K562 (cell line): ENCODE measurements around the gene MEF2B. TPM values are rescaled to one million over a fixed set of nuclear protein-coding genes. Genes with fewer than 3 reads are reported as not detected.

Experiments
- CBX3 ChIP-seq, 2 experiments: IDR thresholded peaks; 1 replicate in 1 of 2; 2 replicates in 1 of 2; pipeline ENCODE4 v1.6.1; 2012; ENCODE audit warnings: inconsistent platforms in 2 of 2, low read length in 2 of 2, borderline replicate concordance in 1 of 2, control low read depth in 1 of 2
- CREB3 ChIP-seq: fragments of 450-650 bp; conservative IDR thresholded peaks from 2 replicates; pipeline ENCODE4 v1.6.1; 2016; ENCODE audit warnings: missing genetic modification characterization, low read depth, mild to moderate bottlenecking, missing compliant biosample characterization, moderate library complexity
- CTBP1 ChIP-seq: fragments of 450-650 bp; IDR thresholded peaks from 2 replicates; pipeline ENCODE4 v1.6.1; 2016; ENCODE audit warnings: borderline replicate concordance
- ERF ChIP-seq: fragments of 450-650 bp; formaldehyde crosslinking; IDR thresholded peaks from 2 replicates; pipeline ENCODE4 v1.4.0; 2020; ENCODE audit warnings: mild to moderate bottlenecking, mixed read lengths
- GTF2A2 ChIP-seq: IDR thresholded peaks from 2 replicates; pipeline ENCODE4 v1.6.1; 2016; ENCODE audit warnings: mild to moderate bottlenecking, missing genetic modification characterization, missing compliant biosample characterization
- REST ChIP-seq, 2 experiments: fragments of 450-650 bp; formaldehyde crosslinking in 1 of 2; IDR thresholded peaks; 2 replicates each; pipeline versions ENCODE4 v1.4.0 to v1.6.1; 2014 to 2020; ENCODE audit warnings: mild to moderate bottlenecking in 2 of 2, borderline replicate concordance in 1 of 2, low read depth in 1 of 2
- THAP12 ChIP-seq: fragments of 250-450 bp; sonication (Bioruptor Pico); IDR thresholded peaks from 2 replicates; pipeline ENCODE4 v1.9.0; 2021; ENCODE audit warnings: mild to moderate bottlenecking, inconsistent platforms
- ZNF121 ChIP-seq: sonication (generic); formaldehyde crosslinking; conservative IDR thresholded peaks from 2 replicates; pipeline ENCODE4 v1.8.0; 2022; ENCODE audit warnings: missing genetic modification reagents
- ZNF212 ChIP-seq: fragments of 450-650 bp; formaldehyde crosslinking; IDR thresholded peaks from 2 replicates; pipeline ENCODE4 v1.4.0; 2020; ENCODE audit warnings: mild to moderate bottlenecking
- ZNF217 ChIP-seq: sonication (generic); formaldehyde crosslinking; IDR thresholded peaks from 2 replicates; pipeline ENCODE4 v1.8.0; 2022; ENCODE audit warnings: mild to moderate bottlenecking, missing genetic modification reagents
- ZNF324 ChIP-seq: fragments of 250-450 bp; sonication (Bioruptor Pico); IDR thresholded peaks from 2 replicates; pipeline ENCODE4 v1.4.0; 2020; ENCODE audit warnings: mild to moderate bottlenecking
- polyA plus RNA-seq, 8 experiments: library from polyadenylated mRNA; depleted of rRNA in 4 of 8; stranded (reverse) in 5 of 8; unstranded in 3 of 8; fragments of >200 nt; fragmentation: Nextera tagmentation in 2 of 8; fragmentation: Illumina TruSeq in 1 of 8; extraction: Ambion mirVana in 2 of 8; extraction: Trizol in 1 of 8; gene quantifications; 2 replicates each; pipeline versions ENCODE4 v1.2.1 to v1.2.3, GENCODE V29; 2011 to 2014; ENCODE audit warnings: inconsistent platforms in 1 of 8, missing spikeins in 1 of 8
- total RNA-seq, 7 experiments: library from RNA; depleted of rRNA in 6 of 7; stranded (reverse); fragments of >200 nt in 6 of 7; fragmentation: Illumina TruSeq in 2 of 7; extraction: Trizol in 2 of 7; gene quantifications; 2 replicates each; pipeline versions ENCODE4 v1.2.1 to v1.2.3, GENCODE V29; 2011 to 2021; ENCODE audit warnings: low replicate concordance in 1 of 7
- TF ChIP-seq, protein P1 (sequence below), 2 experiments: fragments of 450-650 bp; IDR thresholded peaks; 2 replicates each; pipeline ENCODE4 v1.6.1; 2016

Gene MEF2B
- total and polyA plus RNA-seq, 9 of the 15 experiments (the other 6 are each of a cell fraction or from before 2014, with no cell fraction given) = 0.14 to 1.9 (median 0.71) TPM; not detected in 3

- TF ChIP-seq REST (IDR thresholded peaks at IDR 0.05; ENCODE audit: borderline replicate concordance) (peak; percentile 26; the same call in 1 of the 2 replicates), REST (CRISPR knock-in tag; IDR thresholded peaks at IDR 0.05; ENCODE audit: low read depth) (no peak), ZNF121 (CRISPR knock-in tag) (no peak), CTBP1 (no peak), THAP12 (no peak), ZNF217 (CRISPR knock-in tag) (no peak), GTF2A2 (no peak), ZNF324 (CRISPR knock-in tag) (no peak), CREB3 (tag) (no peak), ZNF212 (CRISPR knock-in tag) (no peak), ERF (no peak), CBX3 (IDR thresholded peaks at IDR 0.05; ENCODE audit: borderline replicate concordance in 1 of 2, low read length in 2 of 2) (no peak)
- TF ChIP-seq, protein P1, sequence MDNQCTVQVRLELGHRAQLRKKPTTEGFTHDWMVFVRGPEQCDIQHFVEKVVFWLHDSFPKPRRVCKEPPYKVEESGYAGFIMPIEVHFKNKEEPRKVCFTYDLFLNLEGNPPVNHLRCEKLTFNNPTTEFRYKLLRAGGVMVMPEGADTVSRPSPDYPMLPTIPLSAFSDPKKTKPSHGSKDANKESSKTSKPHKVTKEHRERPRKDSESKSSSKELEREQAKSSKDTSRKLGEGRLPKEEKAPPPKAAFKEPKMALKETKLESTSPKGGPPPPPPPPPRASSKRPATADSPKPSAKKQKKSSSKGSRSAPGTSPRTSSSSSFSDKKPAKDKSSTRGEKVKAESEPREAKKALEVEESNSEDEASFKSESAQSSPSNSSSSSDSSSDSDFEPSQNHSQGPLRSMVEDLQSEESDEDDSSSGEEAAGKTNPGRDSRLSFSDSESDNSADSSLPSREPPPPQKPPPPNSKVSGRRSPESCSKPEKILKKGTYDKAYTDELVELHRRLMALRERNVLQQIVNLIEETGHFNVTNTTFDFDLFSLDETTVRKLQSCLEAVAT (IDR thresholded peaks at IDR 0.05) = no peak
Measured at GRCh38 chr19:19171821-19172532, 1.9 kb upstream of the MEF2B start (continued).
